Left hindlimb (tissue), 1 donor: Measurements from ENCODE around the gene LRRC71.

Experiments used
- DNase-seq: peaks from one replicate; pipeline ENCODE4 v3.0.0-alpha.2; 2018

Gene LRRC71

GRCh38 chr1:156928043-156928602 is 7.7 kb downstream of the LRRC71 start:
- DNase-seq: no peak

GRCh38 chr1:156929596-156930238 is 9.3 kb downstream of the LRRC71 start:
- no peak for DNase-seq

- DNase-seq: peak; percentile 15
Measured at GRCh38 chr1:156930483-156930882, 10.1 kb downstream of the LRRC71 start.

GRCh38 chr1:156931211-156931952 is 10.9 kb downstream of the LRRC71 start:
- no peak for DNase-seq

GRCh38 chr1:156931974-156932710 is 11.7 kb downstream of the LRRC71 start:
- no peak for DNase-seq

GRCh38 chr1:156933136-156933535 is 12.7 kb downstream of the LRRC71 start:
- DNase-seq: no peak

GRCh38 chr1:156935505-156936128 is 15.2 kb downstream of the LRRC71 start:
- no peak for DNase-seq

- no peak for DNase-seq
Measured at GRCh38 chr1:156936191-156936590, 15.8 kb downstream of the LRRC71 start.

- DNase-seq: no peak
Measured at GRCh38 chr1:156936721-156937220, 16.3 kb downstream of the LRRC71 start.

GRCh38 chr1:156937883-156938282 is 17.5 kb downstream of the LRRC71 start:
- no peak for DNase-seq

- DNase-seq: peak; percentile 22
Measured at GRCh38 chr1:156938813-156939212, 18.4 kb downstream of the LRRC71 start.

GRCh38 chr1:156939786-156940334 is 19.4 kb downstream of the LRRC71 start:
- peak; percentile 25 for DNase-seq

GRCh38 chr1:156941675-156942074 is 21.2 kb downstream of the LRRC71 start:
- no peak for DNase-seq

GRCh38 chr1:156942176-156942575 is 21.7 kb downstream of the LRRC71 start:
- no peak for DNase-seq

- no peak for DNase-seq
Measured at GRCh38 chr1:156942576-156942975, 22.1 kb downstream of the LRRC71 start.

- DNase-seq: no peak
Measured at GRCh38 chr1:156943756-156944155, 23.3 kb downstream of the LRRC71 start.

GRCh38 chr1:156944268-156944667 is 23.8 kb downstream of the LRRC71 start:
- no peak for DNase-seq

- DNase-seq: no peak
Measured at GRCh38 chr1:156944848-156945247, 24.4 kb downstream of the LRRC71 start.

- no peak for DNase-seq
Measured at GRCh38 chr1:156945881-156946661, 25.6 kb downstream of the LRRC71 start.

GRCh38 chr1:156947127-156947526 is 26.7 kb downstream of the LRRC71 start:
- no peak for DNase-seq

GRCh38 chr1:156947818-156948525 is 27.5 kb downstream of the LRRC71 start:
- no peak for DNase-seq
